Astrocyte (in vitro differentiated cells and primary cell): ENCODE measurements around the gene AVEN.

ENCODE experiments used
- CTCF ChIP-seq: IDR thresholded peaks from 2 replicates; pipeline ENCODE4 v1.5.1; 2011; ENCODE audit warnings: low read depth, mild to moderate bottlenecking, inconsistent platforms, low read length, moderate library complexity; ENCODE audit not compliant: insufficient read depth
- EZH2 ChIP-seq: IDR thresholded peaks from 2 replicates; pipeline ENCODE4 v1.6.1; 2012; ENCODE audit warnings: mild to moderate bottlenecking, low read length, inconsistent platforms; ENCODE audit not compliant: insufficient read depth

- TF ChIP-seq CTCF (no peak), EZH2 (no peak)
These were observed 17.0 kb upstream of the AVEN start for GRCh38 chr15:34055868-34056595.
